ENCODE measurements around the gene OR1J4. TPM values are rescaled to one million over a fixed set of nuclear protein-coding genes. Genes with fewer than 3 reads are reported as not detected.

Gene OR1J4
- total and polyA plus RNA-seq, 2 of the 13 experiments (the other 11 are each of a cell fraction or from before 2014, with no cell fraction given): not detected

DNA sequence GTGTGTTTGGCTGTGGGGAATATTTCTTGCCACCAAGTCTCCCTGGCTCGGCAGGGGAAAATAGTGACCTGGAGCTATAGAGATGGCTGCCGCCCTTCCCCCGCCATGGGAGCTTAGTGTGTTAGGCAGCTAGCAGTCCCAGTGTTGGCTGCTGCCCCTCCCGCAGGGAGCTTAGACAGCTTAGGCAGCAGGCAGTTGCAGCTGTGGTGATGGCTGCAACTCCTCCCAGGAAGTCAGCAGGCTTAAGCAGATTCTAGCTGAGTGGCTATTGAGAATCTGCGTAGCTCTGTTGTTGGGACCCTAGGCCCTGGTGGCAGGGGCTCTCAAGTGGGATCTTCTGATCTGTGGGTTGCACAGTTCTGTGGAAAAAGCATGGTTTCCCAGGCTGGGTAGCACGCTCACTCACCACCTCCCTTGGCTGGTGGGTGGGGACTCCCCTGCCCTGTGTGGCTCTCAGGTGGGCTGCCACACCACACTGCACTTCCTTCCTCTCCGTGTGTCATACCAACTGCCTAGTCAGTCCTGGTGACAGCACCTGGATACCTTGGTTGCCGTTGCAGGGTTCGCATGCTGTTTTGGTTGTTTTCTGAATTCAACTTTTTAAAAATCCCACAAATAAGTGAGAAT lies 43.3 kb downstream of the OR1J4 start:
- Histone ChIP-seq H3K4me2 (ENCODE audit: low read depth, low read length) (no peak overlapping the region), H3K9me3 (ENCODE audit: low read length) (no peaks in the 10 kb centered on the region), H3K4me3 (replicated peaks in 1 of 3; ENCODE audit: insufficient read depth in 1 of 3, low read depth in 2 of 3, low read length in 3 of 3) (no peak overlapping the region), H3K9ac (ENCODE audit: insufficient read depth, low read depth, low read length) (no peak overlapping the region), H3K27me3 (ENCODE audit: control insufficient read depth in 1 of 2, insufficient read depth in 2 of 2, low read length in 2 of 2) (no peaks in the 10 kb centered on the region), H3K36me3 (replicated peaks in 1 of 2; ENCODE audit: control insufficient read depth in 1 of 2, insufficient read depth in 2 of 2, low read length in 2 of 2) (no peaks in the 10 kb centered on the region), H3K4me1 (ENCODE audit: insufficient read depth, low read length) (no peaks in the 10 kb centered on the region), H2AFZ (ENCODE audit: low read length) (no peak overlapping the region), H3K79me2 (ENCODE audit: insufficient read depth, low read length) (no peaks in the 10 kb centered on the region), H4K20me1 (ENCODE audit: insufficient read depth, low read length) (no peaks in the 10 kb centered on the region), H3K27ac (ENCODE audit: extremely low read length, insufficient read depth, low read length) (no peak overlapping the region)
- no TSS peak for BruUV-seq (replicated peaks)
- FAIRE-seq: no peak
- no peak for ATAC-seq
- 26% methylated on average over 4 of the region's 9 CpGs for WGBS (ENCODE audit: low lambda C conversion rate)
- POLR2A ChIA-PET: no interaction called here
- no peak for TF ChIP-seq PHF5A (CRISPR knock-in tag; IDR thresholded peaks at IDR 0.05; ENCODE audit: low read depth, unreplicated experiment)
- TF ChIP-seq, protein P1, sequence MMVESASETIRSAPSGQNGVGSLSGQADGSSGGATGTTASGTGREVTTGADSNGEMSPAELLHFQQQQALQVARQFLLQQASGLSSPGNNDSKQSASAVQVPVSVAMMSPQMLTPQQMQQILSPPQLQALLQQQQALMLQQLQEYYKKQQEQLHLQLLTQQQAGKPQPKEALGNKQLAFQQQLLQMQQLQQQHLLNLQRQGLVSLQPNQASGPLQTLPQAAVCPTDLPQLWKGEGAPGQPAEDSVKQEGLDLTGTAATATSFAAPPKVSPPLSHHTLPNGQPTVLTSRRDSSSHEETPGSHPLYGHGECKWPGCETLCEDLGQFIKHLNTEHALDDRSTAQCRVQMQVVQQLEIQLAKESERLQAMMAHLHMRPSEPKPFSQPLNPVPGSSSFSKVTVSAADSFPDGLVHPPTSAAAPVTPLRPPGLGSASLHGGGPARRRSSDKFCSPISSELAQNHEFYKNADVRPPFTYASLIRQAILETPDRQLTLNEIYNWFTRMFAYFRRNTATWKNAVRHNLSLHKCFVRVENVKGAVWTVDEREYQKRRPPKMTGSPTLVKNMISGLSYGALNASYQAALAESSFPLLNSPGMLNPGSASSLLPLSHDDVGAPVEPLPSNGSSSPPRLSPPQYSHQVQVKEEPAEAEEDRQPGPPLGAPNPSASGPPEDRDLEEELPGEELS (CRISPR knock-in tag; IDR thresholded peaks at IDR 0.05): no peak
- TF ChIP-seq, protein P2, sequence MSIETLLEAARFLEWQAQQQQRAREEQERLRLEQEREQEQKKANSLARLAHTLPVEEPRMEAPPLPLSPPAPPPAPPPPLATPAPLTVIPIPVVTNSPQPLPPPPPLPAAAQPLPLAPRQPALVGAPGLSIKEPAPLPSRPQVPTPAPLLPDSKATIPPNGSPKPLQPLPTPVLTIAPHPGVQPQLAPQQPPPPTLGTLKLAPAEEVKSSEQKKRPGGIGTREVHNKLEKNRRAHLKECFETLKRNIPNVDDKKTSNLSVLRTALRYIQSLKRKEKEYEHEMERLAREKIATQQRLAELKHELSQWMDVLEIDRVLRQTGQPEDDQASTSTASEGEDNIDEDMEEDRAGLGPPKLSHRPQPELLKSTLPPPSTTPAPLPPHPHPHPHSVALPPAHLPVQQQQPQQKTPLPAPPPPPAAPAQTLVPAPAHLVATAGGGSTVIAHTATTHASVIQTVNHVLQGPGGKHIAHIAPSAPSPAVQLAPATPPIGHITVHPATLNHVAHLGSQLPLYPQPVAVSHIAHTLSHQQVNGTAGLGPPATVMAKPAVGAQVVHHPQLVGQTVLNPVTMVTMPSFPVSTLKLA (IDR thresholded peaks at IDR 0.05): no peak
- in situ Hi-C loops (cut with HindIII; ENCODE audit: extremely low pct_ligation_motif_present, low pct_unique_long_range_greater_than_20kb) (no loop called here), intact Hi-C loops (cut with micrococcal nuclease; ENCODE audit: unreplicated experiment) (no loop called here)
- no peak for DNase-seq (ENCODE audit: low spot score)
- CTCF ChIA-PET (ENCODE audit: low intra/inter-chr PET ratio, low total read pairs): no interaction called here

DNA sequence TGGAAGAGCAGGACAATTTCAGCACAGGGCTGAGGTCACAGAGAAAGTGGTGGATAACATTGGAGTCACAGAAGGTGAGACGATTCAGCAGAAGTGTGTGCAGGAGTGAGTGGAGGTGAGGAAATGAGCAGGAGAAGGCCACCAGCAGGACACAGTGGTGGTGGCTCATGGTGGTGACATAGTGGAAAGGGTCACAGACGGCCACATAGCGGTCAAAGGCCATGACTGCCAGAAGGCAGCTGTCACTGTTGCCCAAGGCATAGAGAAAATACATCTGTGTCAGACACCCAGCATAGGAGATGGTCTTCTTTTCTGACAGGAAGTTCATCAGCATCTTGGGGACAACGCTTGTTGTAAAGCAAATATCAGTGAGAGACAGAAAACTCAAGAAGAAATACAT lies 49.0 kb downstream of the OR1J4 start:
- Histone ChIP-seq H2AFZ (ENCODE audit: low read length) (no peak overlapping the region), H4K20me1 (ENCODE audit: insufficient read depth, low read length) (no peaks in the 10 kb centered on the region), H3K4me3 (replicated peaks in 1 of 3; ENCODE audit: insufficient read depth in 1 of 3, low read depth in 2 of 3, low read length in 3 of 3) (no peak overlapping the region), H3K36me3 (replicated peaks in 1 of 2; ENCODE audit: control insufficient read depth in 1 of 2, insufficient read depth in 2 of 2, low read length in 2 of 2) (no peaks in the 10 kb centered on the region), H3K9ac (ENCODE audit: insufficient read depth, low read depth, low read length) (no peak overlapping the region), H3K27me3 (ENCODE audit: control insufficient read depth in 1 of 2, insufficient read depth in 2 of 2, low read length in 2 of 2) (no peaks in the 10 kb centered on the region), H3K4me2 (ENCODE audit: low read depth, low read length) (no peak overlapping the region), H3K9me3 (ENCODE audit: low read length) (no peaks in the 10 kb centered on the region), H3K27ac (ENCODE audit: extremely low read length, insufficient read depth, low read length) (no peak overlapping the region), H3K4me1 (ENCODE audit: insufficient read depth, low read length) (no peaks in the 10 kb centered on the region), H3K79me2 (ENCODE audit: insufficient read depth, low read length) (no peaks in the 10 kb centered on the region)
- ChIA-PET POLR2A (no interaction called here), CTCF (ENCODE audit: low intra/inter-chr PET ratio, low total read pairs) (no interaction called here)
- intact Hi-C loops (cut with micrococcal nuclease; ENCODE audit: unreplicated experiment) (no loop called here), in situ Hi-C loops (cut with HindIII; ENCODE audit: extremely low pct_ligation_motif_present, low pct_unique_long_range_greater_than_20kb) (no loop called here)
- DNase-seq (ENCODE audit: low spot score) (no peak), FAIRE-seq (no peak), ATAC-seq (no peak)
- WGBS (ENCODE audit: low lambda C conversion rate): 19% methylated on average over 4 of the region's 4 CpGs
- no TSS peak for BruUV-seq (replicated peaks)
- TF ChIP-seq, protein P3, sequence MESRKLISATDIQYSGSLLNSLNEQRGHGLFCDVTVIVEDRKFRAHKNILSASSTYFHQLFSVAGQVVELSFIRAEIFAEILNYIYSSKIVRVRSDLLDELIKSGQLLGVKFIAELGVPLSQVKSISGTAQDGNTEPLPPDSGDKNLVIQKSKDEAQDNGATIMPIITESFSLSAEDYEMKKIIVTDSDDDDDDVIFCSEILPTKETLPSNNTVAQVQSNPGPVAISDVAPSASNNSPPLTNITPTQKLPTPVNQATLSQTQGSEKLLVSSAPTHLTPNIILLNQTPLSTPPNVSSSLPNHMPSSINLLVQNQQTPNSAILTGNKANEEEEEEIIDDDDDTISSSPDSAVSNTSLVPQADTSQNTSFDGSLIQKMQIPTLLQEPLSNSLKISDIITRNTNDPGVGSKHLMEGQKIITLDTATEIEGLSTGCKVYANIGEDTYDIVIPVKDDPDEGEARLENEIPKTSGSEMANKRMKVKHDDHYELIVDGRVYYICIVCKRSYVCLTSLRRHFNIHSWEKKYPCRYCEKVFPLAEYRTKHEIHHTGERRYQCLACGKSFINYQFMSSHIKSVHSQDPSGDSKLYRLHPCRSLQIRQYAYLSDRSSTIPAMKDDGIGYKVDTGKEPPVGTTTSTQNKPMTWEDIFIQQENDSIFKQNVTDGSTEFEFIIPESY (CRISPR knock-in tag; IDR thresholded peaks at IDR 0.05): no peak
- TF ChIP-seq, protein P4, sequence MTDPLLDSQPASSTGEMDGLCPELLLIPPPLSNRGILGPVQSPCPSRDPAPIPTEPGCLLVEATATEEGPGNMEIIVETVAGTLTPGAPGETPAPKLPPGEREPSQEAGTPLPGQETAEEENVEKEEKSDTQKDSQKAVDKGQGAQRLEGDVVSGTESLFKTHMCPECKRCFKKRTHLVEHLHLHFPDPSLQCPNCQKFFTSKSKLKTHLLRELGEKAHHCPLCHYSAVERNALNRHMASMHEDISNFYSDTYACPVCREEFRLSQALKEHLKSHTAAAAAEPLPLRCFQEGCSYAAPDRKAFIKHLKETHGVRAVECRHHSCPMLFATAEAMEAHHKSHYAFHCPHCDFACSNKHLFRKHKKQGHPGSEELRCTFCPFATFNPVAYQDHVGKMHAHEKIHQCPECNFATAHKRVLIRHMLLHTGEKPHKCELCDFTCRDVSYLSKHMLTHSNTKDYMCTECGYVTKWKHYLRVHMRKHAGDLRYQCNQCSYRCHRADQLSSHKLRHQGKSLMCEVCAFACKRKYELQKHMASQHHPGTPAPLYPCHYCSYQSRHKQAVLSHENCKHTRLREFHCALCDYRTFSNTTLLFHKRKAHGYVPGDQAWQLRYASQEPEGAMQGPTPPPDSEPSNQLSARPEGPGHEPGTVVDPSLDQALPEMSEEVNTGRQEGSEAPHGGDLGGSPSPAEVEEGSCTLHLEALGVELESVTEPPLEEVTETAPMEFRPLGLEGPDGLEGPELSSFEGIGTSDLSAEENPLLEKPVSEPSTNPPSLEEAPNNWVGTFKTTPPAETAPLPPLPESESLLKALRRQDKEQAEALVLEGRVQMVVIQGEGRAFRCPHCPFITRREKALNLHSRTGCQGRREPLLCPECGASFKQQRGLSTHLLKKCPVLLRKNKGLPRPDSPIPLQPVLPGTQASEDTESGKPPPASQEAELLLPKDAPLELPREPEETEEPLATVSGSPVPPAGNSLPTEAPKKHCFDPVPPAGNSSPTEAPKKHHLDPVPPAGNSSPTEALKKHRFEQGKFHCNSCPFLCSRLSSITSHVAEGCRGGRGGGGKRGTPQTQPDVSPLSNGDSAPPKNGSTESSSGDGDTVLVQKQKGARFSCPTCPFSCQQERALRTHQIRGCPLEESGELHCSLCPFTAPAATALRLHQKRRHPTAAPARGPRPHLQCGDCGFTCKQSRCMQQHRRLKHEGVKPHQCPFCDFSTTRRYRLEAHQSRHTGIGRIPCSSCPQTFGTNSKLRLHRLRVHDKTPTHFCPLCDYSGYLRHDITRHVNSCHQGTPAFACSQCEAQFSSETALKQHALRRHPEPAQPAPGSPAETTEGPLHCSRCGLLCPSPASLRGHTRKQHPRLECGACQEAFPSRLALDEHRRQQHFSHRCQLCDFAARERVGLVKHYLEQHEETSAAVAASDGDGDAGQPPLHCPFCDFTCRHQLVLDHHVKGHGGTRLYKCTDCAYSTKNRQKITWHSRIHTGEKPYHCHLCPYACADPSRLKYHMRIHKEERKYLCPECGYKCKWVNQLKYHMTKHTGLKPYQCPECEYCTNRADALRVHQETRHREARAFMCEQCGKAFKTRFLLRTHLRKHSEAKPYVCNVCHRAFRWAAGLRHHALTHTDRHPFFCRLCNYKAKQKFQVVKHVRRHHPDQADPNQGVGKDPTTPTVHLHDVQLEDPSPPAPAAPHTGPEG (CRISPR knock-in tag; IDR thresholded peaks at IDR 0.05): no peak
- no peak for TF ChIP-seq ZNF326 (CRISPR knock-in tag; IDR thresholded peaks at IDR 0.05; ENCODE audit: borderline replicate concordance)
